BLaER1 treated with 17β-estradiol and CSF1 and Interleukin-3, amounts not matched to agents 10 nM and 100 nM (cell line): ENCODE results near the gene ACTN2.

Experiments used
- H3K27ac ChIP-seq, 11 experiments: shearing (Covaris generic); formaldehyde crosslinking; 2 replicates each; pipeline ENCODE4 v1.8.1; 2022
- H3K27me3 ChIP-seq, 11 experiments: shearing (Covaris generic); formaldehyde crosslinking; 2 replicates each; pipeline ENCODE4 v1.8.1; 2022
- H3K36me3 ChIP-seq, 11 experiments: shearing (Covaris generic); formaldehyde crosslinking; 2 replicates each; pipeline ENCODE4 v1.8.1; 2022
- H3K4me1 ChIP-seq, 10 experiments: shearing (Covaris generic); formaldehyde crosslinking; 2 replicates each; pipeline ENCODE4 v1.8.1; 2022
- H3K4me2 ChIP-seq, 11 experiments: shearing (Covaris generic); formaldehyde crosslinking; 2 replicates each; pipeline ENCODE4 v1.8.1; 2022
- H3K4me3 ChIP-seq, 10 experiments: shearing (Covaris generic); formaldehyde crosslinking; 2 replicates each; pipeline ENCODE4 v1.8.1; 2022
- H3K9ac ChIP-seq, 11 experiments: shearing (Covaris generic); formaldehyde crosslinking; 2 replicates each; pipeline ENCODE4 v1.8.1; 2022
- H3K9me3 ChIP-seq, 11 experiments: shearing (Covaris generic); formaldehyde crosslinking; replicated peaks in 1 of 11; 2 replicates each; pipeline ENCODE4 v1.8.1; 2022
- H4K20me1 ChIP-seq, 11 experiments: shearing (Covaris generic); formaldehyde crosslinking; 2 replicates each; pipeline ENCODE4 v1.8.1; 2022
- Cebpa-rat ChIP-seq, 11 experiments: shearing (Covaris generic); IDR thresholded peaks; 2 replicates each; pipeline ENCODE4 v1.8.1; 2022

ACTN2 gene

DNA sequence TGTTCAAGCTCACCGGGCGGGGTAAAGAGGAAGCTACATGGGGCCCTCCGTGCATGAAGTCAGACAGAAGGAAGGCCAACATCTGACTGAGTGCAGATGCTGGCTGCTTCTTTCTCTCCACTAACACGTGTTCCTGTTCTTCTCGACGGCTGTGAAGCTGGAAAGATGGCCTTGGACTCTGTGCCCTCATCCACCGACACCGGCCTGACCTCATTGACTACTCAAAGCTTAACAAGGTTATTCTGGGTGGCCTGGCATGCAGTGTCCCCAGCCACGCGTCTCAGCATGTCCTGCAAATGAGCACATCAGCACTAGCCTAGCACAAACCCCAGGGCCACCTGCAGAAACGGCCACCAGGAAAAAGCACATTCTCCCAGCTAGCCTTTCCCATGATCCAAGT lies 41.2 kb downstream of the ACTN2 start:
- peaks cover 0 to 18% (median 7%) of the 10 kb centered on the region in 10 experiments; a peak in 15 of 20 replicates for H3K4me1 ChIP-seq
- no peak overlapping the region for H3K27ac ChIP-seq
- no peaks in the 10 kb centered on the region for H4K20me1 ChIP-seq
- H3K9ac ChIP-seq: no peak overlapping the region
- no peaks in the 10 kb centered on the region for H3K36me3 ChIP-seq
- H3K9me3 ChIP-seq: peaks cover 0 to 12% (median 0%) of the 10 kb centered on the region in 11 experiments; a peak in 2 of 22 replicates
- no peaks in the 10 kb centered on the region for H3K27me3 ChIP-seq
- no peak overlapping the region for H3K4me3 ChIP-seq
- no peak for TF ChIP-seq Cebpa-rat (IDR thresholded peaks at IDR 0.05)
- peak overlapping the region in 7 of 11 experiments; percentile 0 to 67 (median 49); a peak in 11 of 22 replicates for H3K4me2 ChIP-seq

- no peaks in the 10 kb centered on the region for H3K27me3 ChIP-seq
Observed at GRCh38 chr1:236728752-236729151, 42.5 kb downstream of the ACTN2 start.

DNA sequence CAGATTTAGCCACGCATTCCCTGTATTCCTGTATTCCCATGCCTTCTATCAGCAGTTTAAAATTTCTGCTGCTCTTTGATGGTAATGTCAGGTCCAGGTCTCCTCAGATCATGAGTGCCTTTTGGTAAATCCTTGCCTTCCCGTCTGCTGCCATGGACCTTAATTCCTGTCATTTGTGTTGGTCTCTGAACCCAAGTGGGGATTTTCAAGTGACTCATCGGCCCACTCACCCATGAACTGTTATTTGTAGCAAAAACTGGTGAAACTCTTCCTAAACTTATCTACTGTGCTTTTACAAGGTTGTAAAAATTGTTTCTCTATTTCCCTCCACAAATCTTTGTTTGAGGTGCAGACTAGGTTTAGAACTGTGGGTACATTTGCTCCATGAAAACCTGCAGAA lies 47.4 kb downstream of the ACTN2 start:
- Histone ChIP-seq H4K20me1 (no peaks in the 10 kb centered on the region), H3K4me3 (no peak overlapping the region), H3K4me1 (peaks cover 0 to under 1% (median 0%) of the 10 kb centered on the region in 10 experiments; a peak in 1 of 20 replicates), H3K4me2 (no peak overlapping the region), H3K9ac (no peak overlapping the region), H3K27me3 (no peaks in the 10 kb centered on the region), H3K27ac (no peak overlapping the region), H3K9me3 (0 out of 22 replicates have a peak, but pooled peaks cover 0 to 6% (median 0%) of the 10 kb centered on the region in 11 experiments), H3K36me3 (no peaks in the 10 kb centered on the region)
- TF ChIP-seq Cebpa-rat (IDR thresholded peaks at IDR 0.05): no peak

More at GRCh38 chr1:236728752-236729151, 42.5 kb downstream of the ACTN2 start:
- Histone ChIP-seq H3K9me3 (peaks cover 0 to 12% (median 0%) of the 10 kb centered on the region in 11 experiments; a peak in 2 of 22 replicates), H4K20me1 (no peaks in the 10 kb centered on the region), H3K4me1 (peaks cover 0 to 18% (median 7%) of the 10 kb centered on the region in 10 experiments; a peak in 15 of 20 replicates), H3K27ac (no peak overlapping the region), H3K4me2 (no peak overlapping the region), H3K9ac (no peak overlapping the region), H3K4me3 (no peak overlapping the region), H3K36me3 (no peaks in the 10 kb centered on the region)
- TF ChIP-seq Cebpa-rat (IDR thresholded peaks at IDR 0.05): no peak

DNA sequence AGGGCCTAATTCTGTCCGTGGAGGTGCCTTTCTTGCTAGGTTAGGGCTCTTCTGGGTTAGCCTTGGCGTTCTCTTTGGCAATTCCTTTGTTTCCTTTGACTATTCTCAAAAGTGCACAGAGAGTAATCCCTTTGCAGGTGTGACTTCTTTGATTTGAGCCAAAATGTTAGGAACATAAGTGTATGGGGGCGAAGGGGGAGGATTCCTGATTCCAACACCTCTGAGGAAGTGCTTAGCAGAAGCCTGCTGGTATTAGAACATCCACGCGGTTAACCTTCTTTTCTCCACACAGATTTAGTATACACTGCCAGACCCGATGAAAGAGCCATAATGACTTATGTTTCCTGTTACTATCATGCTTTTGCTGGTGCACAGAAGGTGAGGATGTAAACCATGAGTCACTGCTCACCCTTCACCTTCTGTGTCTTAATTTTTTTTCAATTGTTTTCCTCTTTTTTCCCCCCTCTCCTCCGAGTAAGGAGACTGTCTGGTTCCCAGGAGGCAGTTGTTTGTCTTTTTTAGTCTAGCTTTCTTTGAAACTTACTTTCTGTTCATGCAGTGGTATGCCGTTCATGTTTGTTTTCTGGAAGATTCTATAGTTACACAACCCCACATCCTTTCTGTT lies 48.0 kb downstream of the ACTN2 start:
- Histone ChIP-seq H3K4me2 (no peak overlapping the region), H3K36me3 (no peaks in the 10 kb centered on the region), H3K4me3 (no peak overlapping the region), H3K27me3 (no peaks in the 10 kb centered on the region), H4K20me1 (no peaks in the 10 kb centered on the region), H3K4me1 (no peaks in the 10 kb centered on the region; a peak in 1 of 20 replicates), H3K9me3 (no peaks in the 10 kb centered on the region), H3K27ac (no peak overlapping the region), H3K9ac (no peak overlapping the region)
- no peak for TF ChIP-seq Cebpa-rat (IDR thresholded peaks at IDR 0.05)

- Histone ChIP-seq H3K27ac (no peak overlapping the region), H3K27me3 (no peaks in the 10 kb centered on the region), H3K36me3 (no peaks in the 10 kb centered on the region), H3K4me1 (no peaks in the 10 kb centered on the region; a peak in 1 of 20 replicates), H3K4me3 (no peak overlapping the region), H4K20me1 (no peaks in the 10 kb centered on the region), H3K4me2 (no peak overlapping the region), H3K9me3 (no peaks in the 10 kb centered on the region), H3K9ac (no peak overlapping the region)
- no peak for TF ChIP-seq Cebpa-rat (IDR thresholded peaks at IDR 0.05)
Observed at GRCh38 chr1:236736761-236737160, 50.5 kb downstream of the ACTN2 start.

- no peaks in the 10 kb centered on the region for H3K27me3 ChIP-seq
- TF ChIP-seq Cebpa-rat (IDR thresholded peaks at IDR 0.05): no peak
- no peak overlapping the region for H3K27ac ChIP-seq
- H3K9ac ChIP-seq: no peak overlapping the region
- no peaks in the 10 kb centered on the region for H3K4me1 ChIP-seq
- no peaks in the 10 kb centered on the region for H3K36me3 ChIP-seq
- no peaks in the 10 kb centered on the region for H4K20me1 ChIP-seq
- H3K9me3 ChIP-seq: no peaks in the 10 kb centered on the region
- no peak overlapping the region for H3K4me3 ChIP-seq
- H3K4me2 ChIP-seq: no peak overlapping the region
Observed at GRCh38 chr1:236741753-236742152, 55.5 kb downstream of the ACTN2 start.

GRCh38 chr1:236742421-236743160 lies 56.3 kb downstream of the ACTN2 start:
- no peak overlapping the region for H3K27ac ChIP-seq
- H3K4me3 ChIP-seq: no peak overlapping the region
- no peak for TF ChIP-seq Cebpa-rat (IDR thresholded peaks at IDR 0.05)
- H3K9me3 ChIP-seq: no peaks in the 10 kb centered on the region
- H3K36me3 ChIP-seq: no peaks in the 10 kb centered on the region
- no peaks in the 10 kb centered on the region for H3K4me1 ChIP-seq
- no peaks in the 10 kb centered on the region for H3K27me3 ChIP-seq
- H3K4me2 ChIP-seq: no peak overlapping the region
- no peak overlapping the region for H3K9ac ChIP-seq
- no peaks in the 10 kb centered on the region for H4K20me1 ChIP-seq

DNA sequence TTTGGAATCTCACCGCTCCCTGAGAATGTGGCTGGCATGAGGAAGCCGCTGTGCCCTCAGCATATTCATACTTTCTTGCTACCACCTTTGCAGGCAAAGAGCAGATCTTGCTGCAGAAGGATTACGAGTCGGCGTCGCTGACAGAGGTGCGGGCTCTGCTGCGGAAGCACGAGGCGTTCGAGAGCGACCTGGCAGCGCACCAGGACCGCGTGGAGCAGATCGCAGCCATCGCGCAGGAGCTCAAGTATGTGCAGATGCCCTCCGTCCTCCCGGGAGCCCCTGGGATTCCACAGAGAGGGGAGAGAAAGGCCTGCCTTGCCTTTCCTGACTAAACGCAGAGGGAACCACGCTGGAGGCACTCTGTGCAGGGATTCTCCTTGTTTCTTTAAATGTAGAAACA lies 58.2 kb downstream of the ACTN2 start:
- Histone ChIP-seq H3K27ac (no peak overlapping the region), H3K9me3 (no peaks in the 10 kb centered on the region), H3K9ac (no peak overlapping the region), H3K4me3 (no peak overlapping the region), H3K4me2 (no peak overlapping the region), H3K4me1 (no peaks in the 10 kb centered on the region), H3K27me3 (no peaks in the 10 kb centered on the region), H4K20me1 (no peaks in the 10 kb centered on the region), H3K36me3 (no peaks in the 10 kb centered on the region)
- no peak for TF ChIP-seq Cebpa-rat (IDR thresholded peaks at IDR 0.05)

DNA sequence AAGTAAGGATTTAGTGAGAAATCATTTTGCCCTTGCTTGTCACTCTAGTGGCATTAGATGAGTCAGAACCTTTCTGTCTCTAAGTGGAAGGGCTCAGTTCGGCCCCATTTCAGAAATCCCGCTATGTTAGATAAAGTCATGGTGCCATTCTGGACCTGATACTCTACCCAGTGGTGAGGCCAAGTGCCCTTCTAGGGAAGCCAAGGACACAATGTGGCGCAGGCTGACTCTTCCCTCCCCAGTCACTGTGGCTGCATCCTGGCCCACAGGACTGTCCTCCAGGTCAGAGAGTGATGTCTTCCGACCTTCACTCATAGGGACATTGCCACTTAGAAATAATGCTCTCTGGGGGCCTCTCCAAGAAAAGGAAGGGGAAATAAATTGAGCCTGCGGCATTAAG lies 60.5 kb downstream of the ACTN2 start:
- peaks cover 0 to 11% (median 0%) of the 10 kb centered on the region in 10 experiments; a peak in 2 of 20 replicates for H3K4me1 ChIP-seq
- no peaks in the 10 kb centered on the region for H3K9me3 ChIP-seq
- no peaks in the 10 kb centered on the region for H4K20me1 ChIP-seq
- no peak for TF ChIP-seq Cebpa-rat (IDR thresholded peaks at IDR 0.05)
- H3K4me3 ChIP-seq: no peak overlapping the region
- H3K27ac ChIP-seq: no peak overlapping the region
- no peaks in the 10 kb centered on the region for H3K27me3 ChIP-seq
- H3K4me2 ChIP-seq: no peak overlapping the region
- H3K36me3 ChIP-seq: no peaks in the 10 kb centered on the region
- H3K9ac ChIP-seq: no peak overlapping the region
